ENCODE measurements around the gene FADS2.
A peak's percentile ranks its signal among the peaks of the same experiment; 100 is the strongest.

The FADS2 gene

GRCh38 chr11:61905801-61906521 is 77.9 kb downstream of the FADS2 start:
- no peak for DNase-seq (ENCODE audit: low spot score)

DNA sequence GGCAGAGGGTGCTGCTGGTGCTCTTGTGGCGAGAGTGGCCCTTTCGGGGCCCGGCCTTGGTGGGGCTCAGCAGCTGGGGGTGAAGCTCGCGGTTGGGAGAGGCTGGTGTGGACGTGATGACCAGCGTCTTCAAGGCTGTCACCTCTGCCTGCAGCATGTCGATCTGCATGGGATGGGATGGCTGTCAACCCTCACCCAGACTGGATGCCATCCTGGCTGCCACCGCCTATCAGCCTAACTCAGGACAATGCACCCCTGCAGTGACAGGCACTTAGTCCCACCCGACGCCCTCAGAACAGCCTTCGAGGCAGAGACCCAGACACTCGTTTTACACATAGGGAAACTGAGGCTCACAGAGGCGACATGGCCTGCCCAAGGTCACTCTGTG is 78.4 kb downstream of the FADS2 start:
- DNase-seq (ENCODE audit: low spot score): no peak

- DNase-seq (ENCODE audit: low spot score): no peak
Observed at GRCh38 chr11:61907282-61907681, 79.2 kb downstream of the FADS2 start.

DNA sequence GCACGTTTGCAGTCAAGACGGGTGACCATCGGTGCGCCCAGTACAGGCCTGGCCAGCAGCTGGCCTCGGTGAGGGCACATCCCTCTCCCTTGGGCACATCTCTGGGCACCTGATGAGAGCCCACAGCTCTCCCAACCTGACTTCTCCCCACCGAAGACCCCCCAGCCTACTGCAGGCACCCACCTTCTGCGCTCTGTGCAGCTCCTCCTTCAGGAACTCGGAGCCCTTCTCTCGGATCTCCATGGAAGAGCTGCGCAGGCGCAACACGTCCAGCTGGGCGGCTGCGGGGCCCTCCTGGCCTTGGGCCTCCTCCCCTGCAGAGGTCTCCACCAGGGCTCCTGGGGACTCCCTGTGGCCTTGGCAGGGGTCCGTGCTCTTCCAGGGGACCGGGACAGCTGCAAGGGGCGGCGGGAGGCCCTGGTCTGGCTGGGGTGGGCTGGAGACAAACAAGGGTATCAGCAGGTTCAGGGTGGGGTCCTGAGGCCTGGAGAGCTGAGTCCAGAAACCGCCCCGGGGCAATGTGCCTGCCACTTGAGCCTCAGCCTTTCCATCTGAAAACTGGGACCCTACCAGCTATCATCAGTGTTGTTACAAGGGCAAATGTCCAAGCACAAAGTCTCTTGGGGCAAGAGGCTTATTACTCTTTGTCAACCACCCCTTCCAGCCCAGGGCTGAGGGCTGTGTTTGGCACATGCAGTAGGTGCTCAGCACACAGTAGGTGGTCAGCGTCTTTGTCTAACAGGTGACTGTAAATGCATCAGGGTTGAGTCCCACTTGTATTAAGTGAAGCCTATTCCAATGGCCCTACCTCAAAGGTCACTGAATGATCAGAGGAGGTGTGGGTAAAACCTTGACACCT is 80.0 kb downstream of the FADS2 start:
- DNase-seq (ENCODE audit: low spot score): no peak

- no peak for DNase-seq (ENCODE audit: low spot score)
Observed at GRCh38 chr11:61908730-61909316, 80.7 kb downstream of the FADS2 start.

DNA sequence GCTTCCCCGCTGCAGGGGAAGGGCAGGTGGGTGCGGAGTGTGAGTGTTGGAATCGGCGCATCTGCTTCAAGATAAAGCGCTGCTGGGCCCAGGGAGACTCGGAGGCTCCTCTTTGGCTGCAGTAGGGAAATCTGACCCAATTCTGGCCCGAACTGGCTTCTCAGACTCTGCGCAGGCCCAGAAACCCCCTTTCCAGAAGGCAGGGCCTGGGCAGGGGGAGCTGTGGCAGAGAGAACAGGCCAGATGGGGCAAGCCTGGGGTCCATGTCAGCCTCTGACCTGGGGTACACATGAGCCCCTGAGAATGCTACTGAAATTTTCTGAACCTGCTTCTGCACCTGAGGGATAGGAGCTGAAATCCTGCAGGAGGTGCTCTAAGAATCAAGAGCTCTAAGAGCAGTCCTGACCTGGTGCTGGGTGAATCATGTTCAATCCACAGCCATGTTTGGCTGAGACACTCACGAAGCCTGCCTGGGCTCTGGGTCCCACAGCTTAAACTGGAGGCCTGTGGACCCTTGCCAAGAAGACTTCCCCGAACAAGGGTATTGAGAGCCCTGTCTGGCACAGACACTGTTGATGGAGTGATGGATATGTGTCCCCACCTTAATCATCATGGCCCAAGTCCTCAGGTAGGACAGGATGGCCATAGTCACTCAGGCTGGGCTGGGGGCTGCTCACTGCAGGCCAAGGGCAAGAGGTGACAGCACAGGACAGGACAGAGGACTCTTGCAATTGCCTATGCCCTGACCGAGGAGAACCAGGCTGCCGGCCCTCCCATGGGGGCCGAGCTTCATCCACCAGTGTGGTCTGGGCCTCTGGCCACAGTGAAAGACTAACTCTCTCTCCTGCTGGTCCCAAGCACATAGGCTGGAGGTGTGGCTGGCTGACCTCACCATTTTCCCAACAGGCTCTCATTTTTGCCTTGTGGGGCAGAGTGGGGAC is 82.4 kb downstream of the FADS2 start:
- no peak for DNase-seq (ENCODE audit: low spot score)

GRCh38 chr11:61911128-61911700 is 83.1 kb downstream of the FADS2 start:
- DNase-seq (ENCODE audit: low spot score): no peak

- no peak for DNase-seq (ENCODE audit: low spot score)
Observed at GRCh38 chr11:61911701-61912529, 83.8 kb downstream of the FADS2 start.

DNA sequence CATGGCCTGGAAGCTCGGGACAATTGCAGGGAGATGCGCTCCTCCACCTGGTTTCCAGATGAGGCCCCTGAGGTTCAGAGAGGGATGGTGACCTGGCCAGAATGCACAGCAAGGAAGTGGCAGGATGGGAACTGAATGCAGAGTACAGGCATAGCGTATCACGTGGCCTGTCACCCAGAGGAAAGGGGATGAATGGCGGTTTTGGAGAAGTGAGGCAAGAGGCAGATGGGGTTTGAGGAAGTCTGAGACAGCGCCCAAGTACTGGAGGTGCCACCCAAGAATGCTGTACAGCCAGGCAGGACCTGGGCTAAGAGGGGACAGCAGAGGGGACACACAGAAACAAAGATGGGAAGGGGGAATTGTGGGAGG is 84.4 kb downstream of the FADS2 start:
- no peak for DNase-seq (ENCODE audit: low spot score)

DNA sequence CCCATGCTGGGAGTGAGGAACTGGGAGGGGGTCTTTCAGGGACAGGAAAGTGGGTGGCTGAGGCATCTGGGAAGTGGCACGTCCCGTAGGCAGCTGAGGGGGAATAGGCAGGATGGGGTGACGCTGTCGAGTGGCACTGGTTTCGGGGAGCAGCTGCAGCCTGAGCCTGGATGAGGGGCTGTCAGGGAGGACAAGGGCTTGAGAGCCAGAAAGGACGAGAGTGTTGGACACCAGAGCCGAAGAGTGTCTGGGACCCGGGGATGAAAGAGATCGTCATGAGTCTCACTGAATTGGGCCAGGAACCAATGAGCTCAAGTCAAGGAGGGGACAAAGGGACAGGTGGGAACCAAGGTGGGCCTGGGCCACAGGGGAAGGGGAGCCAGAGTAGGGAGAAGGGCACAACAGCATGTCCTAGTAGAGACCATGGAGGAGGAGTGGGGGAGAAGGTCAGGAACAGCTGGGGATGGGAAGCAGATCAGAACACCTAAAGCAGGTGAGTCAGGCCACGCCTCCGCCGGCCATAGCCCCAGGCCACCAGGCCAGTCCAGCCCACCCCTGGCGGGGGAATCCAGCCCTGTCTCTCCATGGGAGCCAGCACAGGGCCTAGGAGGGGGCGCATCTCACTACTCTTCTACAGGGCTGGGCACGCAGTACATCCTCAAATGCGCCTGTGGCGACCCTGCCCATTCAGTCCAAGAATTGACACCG is 85.0 kb downstream of the FADS2 start:
- DNase-seq (ENCODE audit: low spot score): peak; percentile 3

DNA sequence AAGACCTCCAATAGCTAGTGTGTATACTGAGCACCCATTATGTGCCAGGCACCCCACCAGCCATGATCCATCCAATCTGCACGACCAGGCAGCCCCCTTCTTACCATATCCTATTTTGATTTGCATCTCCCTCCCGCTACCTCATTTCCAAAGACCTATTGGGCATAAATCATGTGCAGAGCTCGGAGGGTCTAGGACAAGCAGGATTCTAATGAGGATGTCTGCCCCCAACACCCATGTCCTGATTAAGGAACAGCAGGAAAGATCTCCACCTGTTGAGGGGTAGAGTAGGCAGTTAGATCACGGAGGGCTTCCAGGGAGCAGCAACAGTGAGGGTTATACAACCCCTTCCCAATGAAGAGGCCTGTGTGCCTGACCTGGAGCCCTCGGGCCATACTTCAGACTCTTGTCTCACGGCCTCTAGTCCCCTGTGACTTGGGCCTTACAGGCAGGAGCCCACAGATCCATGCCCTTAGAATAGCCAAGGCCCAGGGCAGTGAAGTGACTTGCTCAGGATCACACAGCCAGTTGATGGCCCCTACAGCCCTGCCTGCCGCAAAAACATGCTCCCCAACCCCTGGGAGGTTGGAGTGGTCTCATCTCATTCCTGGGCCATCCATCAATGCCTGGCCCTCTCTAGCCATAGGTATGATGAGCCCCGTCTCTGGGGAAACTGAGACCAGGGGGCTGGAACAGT is 85.7 kb downstream of the FADS2 start:
- DNase-seq (ENCODE audit: low spot score): peak; percentile 4

DNA sequence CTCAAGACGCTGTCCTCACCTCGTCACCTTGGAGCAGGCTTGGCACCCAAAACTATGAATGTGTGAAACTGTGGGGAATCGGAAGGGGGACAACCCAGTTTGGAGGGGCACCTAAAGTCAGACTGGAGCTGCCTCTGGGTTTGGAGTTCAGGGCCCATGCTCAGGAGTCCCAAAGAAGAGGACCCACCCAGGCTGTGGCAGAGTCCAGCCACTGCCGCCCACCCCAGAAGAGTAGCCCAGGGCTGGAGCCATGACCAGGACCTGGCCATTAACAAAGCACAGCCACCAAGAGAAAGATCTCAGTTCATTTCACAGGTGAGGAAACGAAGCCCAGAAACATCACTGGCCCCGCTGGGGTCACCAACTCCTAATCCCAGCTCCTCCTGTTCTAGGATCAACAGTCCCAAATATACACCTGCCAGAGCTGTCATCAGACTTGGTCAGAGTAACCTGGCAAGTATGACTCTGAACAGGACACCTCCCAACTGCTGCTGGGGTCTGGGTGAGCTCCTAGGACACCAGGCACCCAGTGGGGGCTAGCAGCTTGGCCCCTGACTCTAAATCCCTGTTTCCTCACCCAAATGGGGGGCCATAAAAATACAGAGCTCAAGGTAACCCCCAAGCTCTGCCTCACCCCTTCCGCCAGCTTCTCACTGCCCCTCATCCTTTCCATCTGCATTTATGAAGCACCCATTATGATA is 86.5 kb downstream of the FADS2 start:
- peak; percentile 13 for DNase-seq (ENCODE audit: low spot score)

GRCh38 chr11:61916737-61917333 is 88.7 kb downstream of the FADS2 start:
- peak; percentile 34 for DNase-seq (ENCODE audit: low spot score)

Measured in hepatic stellate cell (primary cell).